HepG2 (cell line): ENCODE data around the gene TM7SF3. TPM values are rescaled to one million over a fixed set of nuclear protein-coding genes. Genes with fewer than 3 reads are reported as not detected.
A peak's percentile ranks its signal among the peaks of the same experiment; 100 is the strongest.

ENCODE experiments used
- AHR ChIP-seq: IDR thresholded peaks from 2 replicates; pipeline ENCODE4 v1.6.1; 2018; ENCODE audit warnings: missing genetic modification reagents, missing compliant biosample characterization
- CENPT ChIP-seq: sonication (generic); formaldehyde crosslinking; IDR thresholded peaks from 2 replicates; pipeline ENCODE4 v1.8.0; 2022; ENCODE audit warnings: low read depth, mild to moderate bottlenecking, moderate library complexity, missing genetic modification reagents
- ETV5 ChIP-seq: IDR thresholded peaks from 2 replicates; pipeline ENCODE4 v1.6.1; 2018; ENCODE audit warnings: missing biosample characterization, missing genetic modification reagents, inconsistent platforms, borderline replicate concordance
- GZF1 ChIP-seq: sonication (generic); formaldehyde crosslinking; IDR thresholded peaks from 2 replicates; pipeline ENCODE4 v1.5.1; 2020; ENCODE audit warnings: mild to moderate bottlenecking, missing genetic modification reagents
- MTA1 ChIP-seq: sonication (generic); formaldehyde crosslinking; IDR thresholded peaks from 2 replicates; pipeline ENCODE4 v1.4.0; 2020; ENCODE audit warnings: missing genetic modification reagents, mild to moderate bottlenecking, borderline replicate concordance
- PPARG ChIP-seq: conservative IDR thresholded peaks from 2 replicates; pipeline ENCODE4 v1.6.1; 2016; ENCODE audit warnings: missing biosample characterization, missing genetic modification reagents
- RBM22 ChIP-seq: fragments of 200-400 bp; formaldehyde crosslinking; optimal IDR thresholded peaks from 2 replicates; pipeline ENCODE3; 2017; ENCODE audit warnings: mild to moderate bottlenecking, low read length, moderate library complexity
- REPIN1 ChIP-seq: sonication (generic); formaldehyde crosslinking; IDR thresholded peaks from 2 replicates; pipeline ENCODE4 v1.8.0; 2022; ENCODE audit warnings: missing genetic modification reagents, low read depth, mild to moderate bottlenecking, borderline replicate concordance
- SAP130 ChIP-seq: IDR thresholded peaks from 2 replicates; pipeline ENCODE4 v1.6.1; 2016; ENCODE audit warnings: low read depth
- TAF1 ChIP-seq: sonication (generic); formaldehyde crosslinking; IDR thresholded peaks from 2 replicates; pipeline ENCODE4 v1.4.0; 2020; ENCODE audit warnings: missing genetic modification reagents
- YEATS4 ChIP-seq: sonication (generic); formaldehyde crosslinking; IDR thresholded peaks from 2 replicates; pipeline ENCODE4 v1.4.0; 2020; ENCODE audit warnings: missing genetic modification reagents, borderline replicate concordance
- ZNF207 ChIP-seq: fragments of 450-650 bp; IDR thresholded peaks from 2 replicates; pipeline ENCODE4 v1.6.1; 2016; ENCODE audit warnings: antibody characterized with exemption, borderline replicate concordance
- ZNF326 ChIP-seq: sonication (generic); formaldehyde crosslinking; IDR thresholded peaks from 2 replicates; pipeline ENCODE4 v1.4.0; 2020; ENCODE audit warnings: missing genetic modification reagents, borderline replicate concordance
- ZNF552 ChIP-seq: sonication (generic); formaldehyde crosslinking; IDR thresholded peaks from 2 replicates; pipeline ENCODE4 v1.9.0; 2022; ENCODE audit warnings: missing genetic modification reagents, mild to moderate bottlenecking, borderline replicate concordance
- ZNF556 ChIP-seq: sonication (generic); formaldehyde crosslinking; IDR thresholded peaks from 2 replicates; pipeline ENCODE4 v1.4.0; 2020; ENCODE audit warnings: mild to moderate bottlenecking, missing genetic modification reagents, borderline replicate concordance
- ZNF781 ChIP-seq: sonication (generic); formaldehyde crosslinking; IDR thresholded peaks from 2 replicates; pipeline ENCODE4 v1.5.1; 2020; ENCODE audit warnings: borderline replicate concordance, mild to moderate bottlenecking, missing genetic modification reagents; ENCODE audit errors: not compliant biosample characterization
- ZNF839 ChIP-seq: sonication (generic); formaldehyde crosslinking; IDR thresholded peaks from 2 replicates; pipeline ENCODE4 v1.4.0; 2020; ENCODE audit warnings: missing genetic modification reagents, mild to moderate bottlenecking, borderline replicate concordance
- polyA plus RNA-seq, 8 experiments: library from polyadenylated mRNA; depleted of rRNA in 3 of 8; stranded (reverse) in 7 of 8; unstranded in 1 of 8; fragments of >200 nt; fragmentation: Illumina TruSeq in 4 of 8; extraction: Trizol in 4 of 8; gene quantifications; 2 replicates each; pipeline versions ENCODE4 v1.2.1 to v1.2.3, GENCODE V29; 2011 to 2016; ENCODE audit warnings: low read depth in 4 of 8, missing spikeins in 1 of 8, mixed read lengths in 1 of 8; ENCODE audit not compliant: insufficient read depth in 1 of 8
- total RNA-seq, 5 experiments: library from RNA; depleted of rRNA; stranded (reverse); fragments of >200 nt; fragmentation: Illumina TruSeq; extraction: Trizol; gene quantifications; 2 replicates each; pipeline ENCODE4 v1.2.3, GENCODE V29; 2016; ENCODE audit warnings: low read depth in 1 of 5
- TF ChIP-seq, protein P1 (sequence below): IDR thresholded peaks from 2 replicates; pipeline ENCODE4 v1.6.1; 2016; ENCODE audit warnings: low read depth, control low read depth
- TF ChIP-seq, protein P2 (sequence below): conservative IDR thresholded peaks from 2 replicates; pipeline ENCODE4 v1.6.1; 2018; ENCODE audit warnings: missing genetic modification reagents
- TF ChIP-seq, protein P3 (sequence below): sonication (generic); formaldehyde crosslinking; IDR thresholded peaks from 2 replicates; pipeline ENCODE4 v1.4.0; 2020; ENCODE audit warnings: missing genetic modification reagents
- TF ChIP-seq, protein P4 (sequence below), 2 experiments: sonication (generic) in 1 of 2; formaldehyde crosslinking in 1 of 2; IDR thresholded peaks; 2 replicates each; pipeline versions ENCODE4 v1.4.0 to v1.6.1; 2018 to 2020; ENCODE audit warnings: missing genetic modification reagents in 2 of 2, borderline replicate concordance in 1 of 2, low read depth in 1 of 2, mild to moderate bottlenecking in 1 of 2, missing biosample characterization in 1 of 2

Gene TM7SF3
- total and polyA plus RNA-seq, 2 of the 13 experiments (the other 11 are each of a cell fraction or from before 2014, with no cell fraction given), result 116 to 142 TPM

DNA sequence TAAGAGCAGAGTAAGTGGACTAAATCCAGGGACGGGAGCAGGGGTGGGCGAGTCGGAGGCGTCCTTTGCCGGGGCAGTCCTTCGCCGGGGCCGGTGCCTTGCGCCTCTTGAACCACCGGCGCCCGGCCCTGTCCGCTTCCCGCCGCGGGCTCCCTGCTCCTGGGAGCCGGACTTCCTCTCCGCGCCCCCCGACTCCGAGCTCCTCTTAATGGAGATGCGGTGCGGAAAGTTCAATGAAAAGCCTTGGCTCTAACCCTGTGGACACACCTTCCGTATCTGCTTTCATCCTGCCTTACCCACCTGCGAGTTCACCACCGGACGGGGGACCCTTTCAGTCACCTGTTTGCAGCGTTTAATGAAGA, 75.5 kb downstream of the TM7SF3 start (continued):
- no peak for TF ChIP-seq ZNF781 (CRISPR knock-in tag)
- TF ChIP-seq ZNF556 (CRISPR knock-in tag), result peak; percentile 14; the same call in 1 of the 2 replicates
- TF ChIP-seq, protein P1, sequence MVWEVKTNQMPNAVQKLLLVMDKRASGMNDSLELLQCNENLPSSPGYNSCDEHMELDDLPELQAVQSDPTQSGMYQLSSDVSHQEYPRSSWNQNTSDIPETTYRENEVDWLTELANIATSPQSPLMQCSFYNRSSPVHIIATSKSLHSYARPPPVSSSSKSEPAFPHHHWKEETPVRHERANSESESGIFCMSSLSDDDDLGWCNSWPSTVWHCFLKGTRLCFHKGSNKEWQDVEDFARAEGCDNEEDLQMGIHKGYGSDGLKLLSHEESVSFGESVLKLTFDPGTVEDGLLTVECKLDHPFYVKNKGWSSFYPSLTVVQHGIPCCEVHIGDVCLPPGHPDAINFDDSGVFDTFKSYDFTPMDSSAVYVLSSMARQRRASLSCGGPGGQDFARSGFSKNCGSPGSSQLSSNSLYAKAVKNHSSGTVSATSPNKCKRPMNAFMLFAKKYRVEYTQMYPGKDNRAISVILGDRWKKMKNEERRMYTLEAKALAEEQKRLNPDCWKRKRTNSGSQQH (CRISPR knock-in tag), result 0 out of 2 replicates have a peak, but pooled peaks have one; percentile 46
- TF ChIP-seq CENPT (CRISPR knock-in tag), result no peak
- no peak for TF ChIP-seq AHR (CRISPR knock-in tag)
- TF ChIP-seq, protein P2, sequence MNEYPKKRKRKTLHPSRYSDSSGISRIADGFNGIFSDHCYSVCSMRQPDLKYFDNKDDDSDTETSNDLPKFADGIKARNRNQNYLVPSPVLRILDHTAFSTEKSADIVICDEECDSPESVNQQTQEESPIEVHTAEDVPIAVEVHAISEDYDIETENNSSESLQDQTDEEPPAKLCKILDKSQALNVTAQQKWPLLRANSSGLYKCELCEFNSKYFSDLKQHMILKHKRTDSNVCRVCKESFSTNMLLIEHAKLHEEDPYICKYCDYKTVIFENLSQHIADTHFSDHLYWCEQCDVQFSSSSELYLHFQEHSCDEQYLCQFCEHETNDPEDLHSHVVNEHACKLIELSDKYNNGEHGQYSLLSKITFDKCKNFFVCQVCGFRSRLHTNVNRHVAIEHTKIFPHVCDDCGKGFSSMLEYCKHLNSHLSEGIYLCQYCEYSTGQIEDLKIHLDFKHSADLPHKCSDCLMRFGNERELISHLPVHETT (CRISPR knock-in tag), result 0 out of 2 replicates have a peak, but pooled peaks have one; percentile 14
- TF ChIP-seq, protein P3, sequence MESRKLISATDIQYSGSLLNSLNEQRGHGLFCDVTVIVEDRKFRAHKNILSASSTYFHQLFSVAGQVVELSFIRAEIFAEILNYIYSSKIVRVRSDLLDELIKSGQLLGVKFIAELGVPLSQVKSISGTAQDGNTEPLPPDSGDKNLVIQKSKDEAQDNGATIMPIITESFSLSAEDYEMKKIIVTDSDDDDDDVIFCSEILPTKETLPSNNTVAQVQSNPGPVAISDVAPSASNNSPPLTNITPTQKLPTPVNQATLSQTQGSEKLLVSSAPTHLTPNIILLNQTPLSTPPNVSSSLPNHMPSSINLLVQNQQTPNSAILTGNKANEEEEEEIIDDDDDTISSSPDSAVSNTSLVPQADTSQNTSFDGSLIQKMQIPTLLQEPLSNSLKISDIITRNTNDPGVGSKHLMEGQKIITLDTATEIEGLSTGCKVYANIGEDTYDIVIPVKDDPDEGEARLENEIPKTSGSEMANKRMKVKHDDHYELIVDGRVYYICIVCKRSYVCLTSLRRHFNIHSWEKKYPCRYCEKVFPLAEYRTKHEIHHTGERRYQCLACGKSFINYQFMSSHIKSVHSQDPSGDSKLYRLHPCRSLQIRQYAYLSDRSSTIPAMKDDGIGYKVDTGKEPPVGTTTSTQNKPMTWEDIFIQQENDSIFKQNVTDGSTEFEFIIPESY (CRISPR knock-in tag), result no peak
- TF ChIP-seq, protein P4, sequence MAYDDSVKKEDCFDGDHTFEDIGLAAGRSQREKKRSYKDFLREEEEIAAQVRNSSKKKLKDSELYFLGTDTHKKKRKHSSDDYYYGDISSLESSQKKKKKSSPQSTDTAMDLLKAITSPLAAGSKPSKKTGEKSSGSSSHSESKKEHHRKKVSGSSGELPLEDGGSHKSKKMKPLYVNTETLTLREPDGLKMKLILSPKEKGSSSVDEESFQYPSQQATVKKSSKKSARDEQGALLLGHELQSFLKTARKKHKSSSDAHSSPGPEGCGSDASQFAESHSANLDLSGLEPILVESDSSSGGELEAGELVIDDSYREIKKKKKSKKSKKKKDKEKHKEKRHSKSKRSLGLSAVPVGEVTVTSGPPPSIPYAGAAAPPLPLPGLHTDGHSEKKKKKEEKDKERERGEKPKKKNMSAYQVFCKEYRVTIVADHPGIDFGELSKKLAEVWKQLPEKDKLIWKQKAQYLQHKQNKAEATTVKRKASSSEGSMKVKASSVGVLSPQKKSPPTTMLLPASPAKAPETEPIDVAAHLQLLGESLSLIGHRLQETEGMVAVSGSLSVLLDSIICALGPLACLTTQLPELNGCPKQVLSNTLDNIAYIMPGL (CRISPR knock-in tag; IDR thresholded peaks at IDR 0.05; ENCODE audit: borderline replicate concordance in 1 of 2, low read depth in 1 of 2), result peak in 1 of 2 experiments; percentile 24; a peak in 2 of 4 replicates
- no peak for TF ChIP-seq ZNF839 (CRISPR knock-in tag)
- no peak for TF ChIP-seq RBM22
- TF ChIP-seq ZNF326 (CRISPR knock-in tag), result no peak
- TF ChIP-seq PPARG (CRISPR knock-in tag), result no peak
- TF ChIP-seq SAP130, result 0 out of 2 replicates have a peak, but pooled peaks have one; percentile 7
- no peak for TF ChIP-seq YEATS4
- TF ChIP-seq ETV5 (CRISPR knock-in tag), result 0 out of 2 replicates have a peak, but pooled peaks have one; percentile 3
- TF ChIP-seq MTA1 (CRISPR knock-in tag), result no peak
- TF ChIP-seq ZNF552, result no peak
- TF ChIP-seq TAF1 (CRISPR knock-in tag), result no peak
- no peak for TF ChIP-seq REPIN1
- TF ChIP-seq ZNF207, result no peak
- no peak for TF ChIP-seq GZF1 (CRISPR knock-in tag)
